Esophagus muscularis mucosa (tissue), 4 donors: ENCODE measurements around the gene EPAS1. TPM values are rescaled to one million over a fixed set of nuclear protein-coding genes. Genes with fewer than 3 reads are reported as not detected.

Source experiments
- DNase-seq: peaks from one replicate; pipeline ENCODE4 v3.0.0-alpha.2; 2017; ENCODE audit errors: extremely low spot score
- H3K27ac ChIP-seq, 4 donors: fragments of 200-600 bp; sonication (generic); replicated peaks in 1 of 4; 1 replicate in 3 of 4; 2 replicates in 1 of 4; pipeline ENCODE4 v1.5.1; 2016 to 2019; ENCODE audit warnings: mild to moderate bottlenecking in 1 of 4
- H3K27me3 ChIP-seq, 4 donors: fragments of 200-600 bp; sonication (generic); one replicate each; pipeline versions ENCODE4 v1.5.1 to v1.6.0; 2016 to 2019
- H3K36me3 ChIP-seq, 4 donors: fragments of 200-600 bp; sonication (generic); one replicate each; pipeline ENCODE4 v1.5.1; 2016 to 2019
- H3K4me1 ChIP-seq, 4 donors: fragments of 200-600 bp; sonication (generic); one replicate each; pipeline ENCODE4 v1.5.1; 2016 to 2019
- H3K4me3 ChIP-seq, 4 donors: fragments of 200-600 bp; sonication (generic); 1 replicate in 2 of 4; 2 replicates in 2 of 4; pipeline ENCODE4 v1.5.1; 2016 to 2019; ENCODE audit warnings: mild to moderate bottlenecking in 4 of 4, moderate library complexity in 1 of 4
- H3K9me3 ChIP-seq, 4 donors: fragments of 200-600 bp; sonication (generic); 1 replicate in 3 of 4; 2 replicates in 1 of 4; pipeline ENCODE4 v1.5.1; 2016 to 2019
- EP300 ChIP-seq: sonication (generic); formaldehyde crosslinking; IDR thresholded peaks from one replicate; pipeline ENCODE4 v1.6.1; 2017; ENCODE audit warnings: antibody characterized with exemption
- POLR2A ChIP-seq: fragments of 450-650 bp; IDR thresholded peaks from one replicate; pipeline ENCODE4 v1.6.1; 2017; ENCODE audit warnings: antibody characterized with exemption, moderate library complexity, mild to moderate bottlenecking, low read depth
- POLR2AphosphoS5 ChIP-seq, 2 donors: sonication (generic); formaldehyde crosslinking; IDR thresholded peaks; one replicate each; pipeline ENCODE4 v1.6.1; 2017; ENCODE audit warnings: antibody characterized with exemption in 2 of 2
- WGBS: methylation state at CpG from one replicate; pipeline ENCODE4 v1.1.5; 2018; 5-methylcytosine and 5-hydroxymethylcytosine counted together
- intact Hi-C: fragments of 100-400 bp; cut with DNase I; formaldehyde crosslinking; loops from one replicate; pipeline ENCODE4 v1.15.1; 2023
- total RNA-seq, 4 donors: library from RNA; depleted of rRNA; stranded (reverse); fragments of >200 nt; gene quantifications; one replicate each; pipeline versions ENCODE4 v1.1.0 to v1.2.1, GENCODE V29; 2016
- TF ChIP-seq, protein P1 (sequence below), 3 experiments: fragments of 200-600 bp in 2 of 3; fragments of 450-650 bp in 1 of 3; sonication (generic) in 2 of 3; IDR thresholded peaks; one replicate each; pipeline ENCODE4 v1.5.1; 2017 to 2019; ENCODE audit warnings: antibody characterized with exemption in 3 of 3, mild to moderate bottlenecking in 2 of 3, moderate library complexity in 1 of 3

EPAS1 gene
- total RNA-seq, 4 donors from 2014 or later, result 113 to 225 (median 183) TPM

DNA sequence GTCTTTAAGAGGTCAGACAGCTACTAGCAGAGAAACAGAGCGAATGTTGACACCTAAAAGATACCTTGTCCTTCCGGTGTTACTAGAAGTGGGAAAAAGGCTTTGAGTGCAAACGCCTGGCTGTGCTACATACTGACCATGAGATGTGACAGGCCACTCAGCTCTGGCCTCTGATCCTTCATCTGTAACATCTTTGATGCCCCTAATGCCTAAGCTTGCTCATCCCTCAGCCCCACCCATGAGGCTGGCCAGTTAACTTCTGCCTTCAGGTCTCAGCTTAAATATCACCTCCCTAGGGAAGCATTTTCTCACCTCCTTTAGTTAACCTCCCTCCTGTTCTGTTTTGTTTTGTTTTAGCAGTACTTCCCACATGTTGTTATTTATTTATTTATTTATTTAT lies 15.9 kb downstream of the EPAS1 start:
- 91% methylated on average over 3 of the region's 3 CpGs for WGBS
- peak overlapping the region; percentile 56 to 76 (median 72) for H3K27ac ChIP-seq
- no peak overlapping the region for H3K4me3 ChIP-seq
- peaks cover 74 to 89% (median 84%) of the 10 kb centered on the region in 4 donors for H3K4me1 ChIP-seq
- peaks cover 0 to 5% (median 0%) of the 10 kb centered on the region in 4 donors for H3K36me3 ChIP-seq
- H3K27me3 ChIP-seq, result no peaks in the 10 kb centered on the region
- DNase-seq, result no peak
- intact Hi-C loops, result no loop called here
- TF ChIP-seq, protein P1, sequence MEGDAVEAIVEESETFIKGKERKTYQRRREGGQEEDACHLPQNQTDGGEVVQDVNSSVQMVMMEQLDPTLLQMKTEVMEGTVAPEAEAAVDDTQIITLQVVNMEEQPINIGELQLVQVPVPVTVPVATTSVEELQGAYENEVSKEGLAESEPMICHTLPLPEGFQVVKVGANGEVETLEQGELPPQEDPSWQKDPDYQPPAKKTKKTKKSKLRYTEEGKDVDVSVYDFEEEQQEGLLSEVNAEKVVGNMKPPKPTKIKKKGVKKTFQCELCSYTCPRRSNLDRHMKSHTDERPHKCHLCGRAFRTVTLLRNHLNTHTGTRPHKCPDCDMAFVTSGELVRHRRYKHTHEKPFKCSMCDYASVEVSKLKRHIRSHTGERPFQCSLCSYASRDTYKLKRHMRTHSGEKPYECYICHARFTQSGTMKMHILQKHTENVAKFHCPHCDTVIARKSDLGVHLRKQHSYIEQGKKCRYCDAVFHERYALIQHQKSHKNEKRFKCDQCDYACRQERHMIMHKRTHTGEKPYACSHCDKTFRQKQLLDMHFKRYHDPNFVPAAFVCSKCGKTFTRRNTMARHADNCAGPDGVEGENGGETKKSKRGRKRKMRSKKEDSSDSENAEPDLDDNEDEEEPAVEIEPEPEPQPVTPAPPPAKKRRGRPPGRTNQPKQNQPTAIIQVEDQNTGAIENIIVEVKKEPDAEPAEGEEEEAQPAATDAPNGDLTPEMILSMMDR (IDR thresholded peaks at IDR 0.05), result no peak
- TF ChIP-seq EP300, result no peak
- TF ChIP-seq POLR2AphosphoS5 (IDR thresholded peaks at IDR 0.05), result no peak
- TF ChIP-seq POLR2A, result no peak
- H3K9me3 ChIP-seq, result no peaks in the 10 kb centered on the region

DNA sequence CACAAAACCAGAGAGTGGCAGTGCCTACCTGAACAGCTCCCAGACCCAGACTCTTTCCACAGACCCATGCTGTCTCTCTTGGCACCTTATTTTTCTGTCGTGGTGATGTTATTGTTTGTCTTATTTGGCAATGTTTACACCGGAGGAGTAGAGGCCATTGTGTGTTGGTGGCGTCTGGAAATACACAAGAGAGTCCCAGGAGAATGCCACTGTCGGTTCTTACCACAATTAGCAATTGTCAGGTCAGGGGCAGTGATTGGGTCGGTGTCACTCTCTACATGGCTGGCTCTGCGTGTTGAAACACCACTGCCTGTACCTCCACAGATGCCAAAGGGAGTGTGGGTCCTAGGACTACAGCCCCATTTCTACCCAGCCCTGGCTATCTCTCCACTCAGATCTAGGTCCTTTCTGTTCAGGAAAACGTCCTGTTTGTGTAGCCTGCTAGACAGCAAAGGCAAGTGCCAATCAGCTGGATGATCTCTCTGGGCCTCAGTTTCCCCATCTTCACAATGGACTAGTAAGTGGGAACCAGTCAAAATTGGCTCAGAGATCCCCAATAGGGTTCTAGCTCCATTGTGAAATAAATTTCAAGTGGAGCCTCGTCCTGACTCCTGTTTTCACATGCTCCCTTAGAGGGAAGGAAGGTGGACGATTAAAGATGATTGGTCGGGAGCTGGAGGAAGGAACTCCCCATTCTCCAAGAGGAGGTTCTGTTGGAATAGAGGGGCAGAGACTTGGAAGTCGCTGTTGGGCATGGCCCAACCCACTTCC lies 17.0 kb downstream of the EPAS1 start:
- Histone ChIP-seq H3K27ac (peak overlapping the region; percentile 72 to 79 (median 76)), H3K36me3 (peaks cover 0 to 5% (median 0%) of the 10 kb centered on the region in 4 donors), H3K4me3 (no peak overlapping the region), H3K27me3 (no peaks in the 10 kb centered on the region), H3K9me3 (no peaks in the 10 kb centered on the region), H3K4me1 (peaks cover 69 to 86% (median 78%) of the 10 kb centered on the region in 4 donors)
- DNase-seq, result no peak
- intact Hi-C loops, result no loop called here
- TF ChIP-seq POLR2AphosphoS5 (IDR thresholded peaks at IDR 0.05) (peak in 1 of 2 donors; percentile 12), EP300 (no peak), POLR2A (no peak)
- TF ChIP-seq, protein P1 (IDR thresholded peaks at IDR 0.05), result no peak
- WGBS, result 89% methylated on average over 10 of the region's 11 CpGs

DNA sequence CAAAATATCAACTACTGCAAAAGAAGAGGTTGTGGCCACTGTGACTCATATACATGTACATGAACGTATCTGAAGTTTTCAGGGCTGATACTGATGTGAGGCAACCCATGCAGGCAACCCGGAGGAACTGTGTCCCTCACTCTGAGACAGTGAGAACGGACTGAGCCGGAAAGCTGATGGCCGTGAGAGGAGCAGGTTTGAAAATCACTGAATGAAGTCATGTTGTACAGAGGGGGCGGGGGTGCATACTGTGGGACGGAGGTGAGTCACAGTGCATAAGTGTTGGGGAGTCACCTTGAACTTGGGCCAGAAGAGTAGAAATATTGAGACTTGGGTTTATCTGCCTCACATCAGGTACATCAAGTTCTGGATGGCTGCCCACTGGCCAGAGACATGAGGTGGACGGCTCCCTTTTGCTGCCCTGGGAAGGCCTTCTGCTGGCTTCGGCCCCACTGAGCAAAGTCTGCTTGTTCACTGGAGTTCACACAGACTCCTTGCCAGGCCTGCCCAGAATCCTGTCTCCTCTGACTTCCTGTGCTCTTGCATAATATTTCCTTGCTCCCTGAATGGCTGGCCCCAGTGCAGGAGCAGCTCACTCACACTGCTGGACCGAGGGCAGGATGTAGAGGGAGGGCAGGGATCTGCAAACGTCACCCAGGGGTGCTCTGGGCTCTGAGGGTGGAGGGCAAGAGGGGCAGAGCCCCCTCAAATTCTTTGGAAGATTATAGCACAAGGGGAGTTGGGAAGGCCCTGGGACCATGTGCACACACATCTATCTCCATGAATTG lies 18.1 kb downstream of the EPAS1 start:
- H3K9me3 ChIP-seq, result no peaks in the 10 kb centered on the region
- peaks cover 72 to 87% (median 77%) of the 10 kb centered on the region in 4 donors for H3K4me1 ChIP-seq
- DNase-seq, result peak; percentile 96
- H3K4me3 ChIP-seq, result no peak overlapping the region
- peak overlapping the region; percentile 72 to 79 (median 76) for H3K27ac ChIP-seq
- intact Hi-C loops, result no loop called here
- WGBS, result 23% methylated on average over 11 of the region's 11 CpGs
- H3K27me3 ChIP-seq, result no peaks in the 10 kb centered on the region
- TF ChIP-seq, protein P1 (IDR thresholded peaks at IDR 0.05), result no peak
- TF ChIP-seq POLR2AphosphoS5 (IDR thresholded peaks at IDR 0.05) (peak; percentile 78 to 82), EP300 (no peak), POLR2A (no peak)
- H3K36me3 ChIP-seq, result peaks cover 0 to 5% (median 0%) of the 10 kb centered on the region in 4 donors

DNA sequence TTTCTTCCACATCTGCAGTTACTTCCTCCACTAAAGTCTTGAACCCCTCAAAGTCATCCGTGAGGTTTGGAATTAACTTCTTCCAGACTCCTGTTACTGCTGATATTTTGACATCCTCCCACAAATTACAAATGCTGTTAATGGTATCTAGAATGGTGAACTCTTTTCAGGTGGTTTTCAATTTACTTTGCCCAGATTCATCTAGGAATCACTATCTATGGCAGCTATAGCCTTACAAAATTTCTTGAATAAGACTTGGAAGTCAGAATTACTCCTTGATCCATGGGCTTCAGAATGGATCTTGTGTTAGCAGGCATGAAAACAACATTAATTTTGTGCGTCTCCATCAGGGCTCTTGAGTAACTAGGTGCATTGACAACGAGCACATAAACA lies 19.9 kb downstream of the EPAS1 start:
- H3K4me1 ChIP-seq, result peaks cover 64 to 85% (median 71%) of the 10 kb centered on the region in 4 donors
- H3K4me3 ChIP-seq, result no peak overlapping the region
- H3K9me3 ChIP-seq, result no peaks in the 10 kb centered on the region
- DNase-seq, result no peak
- intact Hi-C loops, result no loop called here
- WGBS, result 88% methylated on average over 3 of the region's 3 CpGs
- H3K27ac ChIP-seq, result peak overlapping the region in 3 of 4 donors; percentile 9 to 75 (median 72)
- TF ChIP-seq, protein P1 (IDR thresholded peaks at IDR 0.05), result no peak
- TF ChIP-seq POLR2A, result no peak
- TF ChIP-seq POLR2AphosphoS5 (IDR thresholded peaks at IDR 0.05), result no peak
- no peak for TF ChIP-seq EP300
- H3K36me3 ChIP-seq, result peaks cover 0 to 5% (median 0%) of the 10 kb centered on the region in 4 donors
- H3K27me3 ChIP-seq, result no peaks in the 10 kb centered on the region
